H1 (cell line): ENCODE data around the gene YWHAB. TPM values are rescaled to one million over a fixed set of nuclear protein-coding genes. Genes with fewer than 3 reads are reported as not detected.

Experiments
- CTCF ChIA-PET: fragments of 300-600 bp; sonication (Branson Sonifier 250); formaldehyde crosslinking; loops from one replicate; lab custom pipeline; 2021; ENCODE audit not compliant: partially characterized antibody; lab: Charles Lee
- POLR2A ChIA-PET: fragments of 300-600 bp; sonication (Branson Sonifier 250); formaldehyde crosslinking; loops from one replicate; lab custom pipeline; 2021; ENCODE audit warnings: inconsistent platforms; ENCODE audit not compliant: partially characterized antibody; lab: Charles Lee
- DNase-seq, 2 experiments: peaks; one replicate each; pipeline versions ENCODE4 v3.0.0 to v3.0.0-alpha.2; 2010 to 2022; ENCODE audit warnings: low spot score in 2 of 2, low read depth in 1 of 2, mixed read lengths in 1 of 2
- FAIRE-seq: peaks from 2 replicates; lab custom pipeline; 2011; peaks lifted over from hg19 to GRCh38; lab: Jason Lieb, UNC
- H2AFZ ChIP-seq: 2 replicates; pipeline ENCODE4 v1.8.1; 2012; ENCODE audit warnings: low read length, inconsistent platforms
- H2AK5ac ChIP-seq: 2 replicates; pipeline ENCODE4 v1.6.1; 2013; ENCODE audit warnings: low read depth, low read length
- H2BK120ac ChIP-seq: replicated peaks from 2 replicates; pipeline ENCODE3; 2013; ENCODE audit warnings: low read depth, low read length, inconsistent platforms
- H2BK12ac ChIP-seq: 2 replicates; pipeline ENCODE4 v1.6.1; 2013; ENCODE audit warnings: low read depth, low read length
- H2BK15ac ChIP-seq: 2 replicates; pipeline ENCODE4 v1.6.1; 2013; ENCODE audit warnings: low read length
- H2BK20ac ChIP-seq: 2 replicates; pipeline ENCODE4 v1.6.1; 2013; ENCODE audit warnings: low read length
- H2BK5ac ChIP-seq: 2 replicates; pipeline ENCODE4 v1.6.1; 2013; ENCODE audit warnings: low read depth, low read length
- H3K14ac ChIP-seq: 2 replicates; pipeline ENCODE4 v1.6.1; 2013; ENCODE audit warnings: inconsistent platforms; ENCODE audit not compliant: insufficient read length
- H3K18ac ChIP-seq: 2 replicates; pipeline ENCODE4 v1.6.1; 2013; ENCODE audit warnings: low read length; ENCODE audit errors: extremely low read depth
- H3K23ac ChIP-seq: 2 replicates; pipeline ENCODE4 v1.6.1; 2013; ENCODE audit warnings: inconsistent platforms; ENCODE audit not compliant: insufficient read length
- H3K23me2 ChIP-seq: 2 replicates; pipeline ENCODE4 v1.6.1; 2013; ENCODE audit warnings: low read depth, low read length
- H3K27ac ChIP-seq: 2 replicates; pipeline ENCODE4 v1.6.1; 2011; ENCODE audit warnings: low read depth, low read length, inconsistent platforms
- H3K27me3 ChIP-seq, 4 experiments: replicated peaks in 1 of 4; 1 replicate in 1 of 4; 2 replicates in 3 of 4; pipeline versions ENCODE4 v1.6.1 to v1.8.1; 2011 to 2013; ENCODE audit warnings: low read length in 3 of 4, mild to moderate bottlenecking in 3 of 4, inconsistent platforms in 2 of 4, mixed read lengths in 2 of 4, moderate library complexity in 1 of 4; ENCODE audit not compliant: control insufficient read depth in 3 of 4, insufficient read depth in 3 of 4; ENCODE audit errors: extremely low read depth in 1 of 4
- H3K36me3 ChIP-seq, 4 experiments: 2 replicates each; pipeline versions ENCODE4 v1.6.1 to v1.8.1; 2011 to 2013; ENCODE audit warnings: mild to moderate bottlenecking in 4 of 4, low read length in 3 of 4, moderate library complexity in 2 of 4, control low read depth in 1 of 4, inconsistent platforms in 1 of 4; ENCODE audit not compliant: insufficient read depth in 4 of 4, control insufficient read depth in 2 of 4
- H3K4ac ChIP-seq: replicated peaks from 2 replicates; pipeline ENCODE3; 2013; ENCODE audit warnings: low read length, low read depth, mixed read lengths, inconsistent platforms; ENCODE audit not compliant: insufficient read length
- H3K4me1 ChIP-seq, 4 experiments: replicated peaks in 1 of 4; 1 replicate in 1 of 4; 2 replicates in 3 of 4; pipeline versions ENCODE4 v1.6.1 to v1.8.1; 2011 to 2013; ENCODE audit warnings: low read length in 3 of 4, inconsistent platforms in 2 of 4, mixed read lengths in 1 of 4; ENCODE audit not compliant: insufficient read depth in 4 of 4, control insufficient read depth in 3 of 4
- H3K4me2 ChIP-seq, 2 experiments: 2 replicates each; pipeline versions ENCODE4 v1.6.1 to v1.8.1; 2011 to 2013; ENCODE audit warnings: low read depth in 2 of 2, low read length in 2 of 2, control low read depth in 1 of 2, inconsistent platforms in 1 of 2, mild to moderate bottlenecking in 1 of 2; ENCODE audit not compliant: insufficient read depth in 1 of 2
- H3K4me3 ChIP-seq, 4 experiments: fragments of 200-600, 300-600 bp in 1 of 4; sonication (generic), shearing (Covaris generic), sonication (Bioruptor Twin) in 1 of 4; 2 replicates each; pipeline versions ENCODE4 v1.5.1 to v1.8.1; 2011 to 2016; ENCODE audit warnings: low read length in 4 of 4, low read depth in 3 of 4, control low read depth in 2 of 4, inconsistent platforms in 2 of 4, mild to moderate bottlenecking in 2 of 4, mixed read lengths in 1 of 4, moderate library complexity in 1 of 4; ENCODE audit not compliant: insufficient read depth in 2 of 4; ENCODE audit errors: extremely low read depth in 1 of 4
- H3K56ac ChIP-seq: replicated peaks from 2 replicates; pipeline ENCODE3; 2013; ENCODE audit warnings: low read depth, mild to moderate bottlenecking, mixed read lengths, low read length, inconsistent platforms; ENCODE audit not compliant: insufficient read length
- H3K79me1 ChIP-seq: 2 replicates; pipeline ENCODE4 v1.6.1; 2013; ENCODE audit warnings: low read depth, low read length, control low read depth
- H3K79me2 ChIP-seq, 2 experiments: 2 replicates each; pipeline versions ENCODE4 v1.6.1 to v1.8.1; 2012 to 2013; ENCODE audit warnings: low read length in 2 of 2, mild to moderate bottlenecking in 2 of 2, inconsistent platforms in 1 of 2; ENCODE audit not compliant: insufficient read depth in 2 of 2, control insufficient read depth in 1 of 2
- H3K9ac ChIP-seq, 4 experiments: replicated peaks in 1 of 4; 1 replicate in 1 of 4; 2 replicates in 3 of 4; pipeline versions ENCODE4 v1.6.1 to v1.8.1; 2011 to 2013; ENCODE audit warnings: low read depth in 3 of 4, low read length in 3 of 4, control low read depth in 2 of 4, mild to moderate bottlenecking in 2 of 4, moderate library complexity in 2 of 4, inconsistent platforms in 1 of 4; ENCODE audit errors: extremely low read depth in 1 of 4
- H3K9me3 ChIP-seq, 2 experiments: 2 replicates each; pipeline versions ENCODE4 v1.6.1 to v1.8.1; 2012 to 2013; ENCODE audit warnings: mild to moderate bottlenecking in 2 of 2, moderate library complexity in 2 of 2, control low read depth in 1 of 2, inconsistent platforms in 1 of 2, low read depth in 1 of 2, low read length in 1 of 2, mixed read lengths in 1 of 2; ENCODE audit not compliant: insufficient read depth in 2 of 2
- H4K20me1 ChIP-seq, 2 experiments: replicated peaks in 1 of 2; 2 replicates each; pipeline versions ENCODE3 to v1.8.1; 2011 to 2013; ENCODE audit warnings: inconsistent platforms in 2 of 2, low read length in 2 of 2, mild to moderate bottlenecking in 1 of 2; ENCODE audit not compliant: insufficient read depth in 2 of 2, control insufficient read depth in 1 of 2
- H4K5ac ChIP-seq: 2 replicates; pipeline ENCODE4 v1.6.1; 2013; ENCODE audit warnings: low read length, low read depth, mixed read lengths, inconsistent platforms; ENCODE audit not compliant: insufficient read length
- H4K8ac ChIP-seq: 2 replicates; pipeline ENCODE4 v1.8.0; 2013; ENCODE audit warnings: mild to moderate bottlenecking, moderate library complexity, low read length, inconsistent platforms; ENCODE audit not compliant: insufficient read depth; ENCODE audit errors: extremely low read depth
- H4K91ac ChIP-seq: replicated peaks from 2 replicates; pipeline ENCODE3; 2013; ENCODE audit warnings: low read length, mixed read lengths, inconsistent platforms; ENCODE audit not compliant: insufficient read length
- BACH1 ChIP-seq: IDR thresholded peaks from 2 replicates; pipeline ENCODE4 v1.6.1; 2012; ENCODE audit warnings: low read length, improper control_type of control experiment
- JUND ChIP-seq: IDR thresholded peaks from 2 replicates; pipeline ENCODE4 v1.6.1; 2011; ENCODE audit warnings: mild to moderate bottlenecking, improper control_type of control experiment, low read length
- PHF8 ChIP-seq: fragments of 200-600 bp; sonication (generic); conservative IDR thresholded peaks from 2 replicates; pipeline ENCODE4 v1.7.1; 2012; ENCODE audit warnings: low read depth, mild to moderate bottlenecking, inconsistent platforms, low read length, moderate library complexity
- TBP ChIP-seq: IDR thresholded peaks from 2 replicates; pipeline ENCODE4 v1.6.1; 2011; ENCODE audit warnings: low read depth, low read length, improper control_type of control experiment
- WGBS, 2 experiments: shearing (Covaris generic) in 1 of 2; methylation state at CpG; one replicate each; pipeline versions ENCODE4 v1.1.6 to v1.1.7; 2013 to 2015; ENCODE audit warnings: low lambda C conversion rate in 2 of 2, mixed read lengths in 2 of 2, inconsistent platforms in 1 of 2, low coverage in 1 of 2, missing lambda C conversion rate in 1 of 2; ENCODE audit not compliant: insufficient replicate concordance in 2 of 2, insufficient coverage in 1 of 2, insufficient read length in 1 of 2; ENCODE audit errors: extremely low coverage in 1 of 2, missing lambda C conversion rate in 1 of 2; 5-methylcytosine and 5-hydroxymethylcytosine counted together
- polyA plus RNA-seq, 7 experiments: library from polyadenylated mRNA; depleted of rRNA in 3 of 7; stranded (reverse) in 5 of 7; unstranded in 2 of 7; fragments of >200 nt in 5 of 7; fragments of 200-250 nt in 2 of 7; gene quantifications; 1 replicate in 5 of 7; 2 replicates in 1 of 7; 4 replicates in 1 of 7; pipeline versions ENCODE4 v1.2.1 to v1.2.3, GENCODE V29; 2011 to 2013; ENCODE audit warnings: missing spikeins in 2 of 7, mixed read lengths in 2 of 7
- total RNA-seq: library from RNA; stranded (reverse); fragmentation: NEBNext Ultra II Directional; extraction: Animal tissue kit (Norgen Biotek cat#: 25700); gene quantifications from 2 replicates; pipeline ENCODE4 v1.2.1, GENCODE V29; 2021

The YWHAB gene
- total and polyA plus RNA-seq, 2 of the 8 experiments (the other 6 are each of a cell fraction or from before 2014, with no cell fraction given) = 72.9 to 256 TPM

GRCh38 chr20:44918342-44918741 is 32.8 kb downstream of the YWHAB start:
- H4K91ac ChIP-seq = no peak overlapping the region
- H3K4me1 ChIP-seq = no peaks in the 10 kb centered on the region; a peak in 1 of 7 replicates
- H2BK5ac ChIP-seq = no peak overlapping the region
- H3K27ac ChIP-seq = no peak overlapping the region
- H2BK120ac ChIP-seq = no peak overlapping the region
- peaks cover 2% of the 10 kb centered on the region; the same call in 1 of the 2 replicates for H3K79me1 ChIP-seq
- no peaks in the 10 kb centered on the region for H3K23me2 ChIP-seq
- H2BK12ac ChIP-seq = no peak overlapping the region
- H3K4ac ChIP-seq = no peak overlapping the region
- no peak overlapping the region for H3K4me3 ChIP-seq
- no peak overlapping the region for H3K18ac ChIP-seq
- H3K27me3 ChIP-seq = no peaks in the 10 kb centered on the region
- CTCF ChIA-PET = interaction anchor here (1.1 to 1.2 kb wide), 2 partner anchors 24 to 30 kb away, joined by 3 read pairs; no protein-coding TSS in a partner anchor
- POLR2A ChIA-PET = interaction anchor here (1.1 to 2.4 kb wide), 4 partner anchors 8 to 28 kb away, joined by 3 to 13 read pairs (median 3); partner anchors contain the start of gene PABPC1L
- H3K36me3 ChIP-seq = peaks cover 6 to 68% (median 33%) of the 10 kb centered on the region in 4 experiments
- no peak overlapping the region for H3K23ac ChIP-seq
- DNase-seq (no peak), FAIRE-seq (no peak)
- no peaks in the 10 kb centered on the region for H3K9me3 ChIP-seq
- H3K56ac ChIP-seq = no peak overlapping the region
- H2BK15ac ChIP-seq = no peak overlapping the region
- no peak overlapping the region for H4K8ac ChIP-seq
- H3K4me2 ChIP-seq = no peak overlapping the region
- H4K20me1 ChIP-seq = no peaks in the 10 kb centered on the region
- H2AK5ac ChIP-seq = no peak overlapping the region
- no peak overlapping the region for H3K14ac ChIP-seq
- no peak overlapping the region for H4K5ac ChIP-seq
- no peak overlapping the region for H3K9ac ChIP-seq
- H2AFZ ChIP-seq = no peak overlapping the region
- WGBS, 2 experiments = 93% methylated on average over 3 of the region's 3 CpGs; no CpG with 5 or more reads in 1 of the 2 experiments
- H2BK20ac ChIP-seq = no peak overlapping the region
- 0 out of 4 replicates have a peak, but pooled peaks cover 0 to 2% of the 10 kb centered on the region in 2 experiments for H3K79me2 ChIP-seq
- TF ChIP-seq PHF8 (no peak), TBP (no peak), JUND (no peak), BACH1 (no peak)
